Hepatic stellate cell (primary cell): ENCODE data around the gene FKBP10.
A peak's percentile ranks its signal among the peaks of the same experiment; 100 is the strongest.
"Not testable (repeated sequence)": the region's sequence is repeated elsewhere in the genome, so short reads cannot be mapped to it uniquely, and the experiment has no call there.

ENCODE experiments used
- DNase-seq: peaks from one replicate; pipeline ENCODE4 v3.0.0; 2011; ENCODE audit warnings: low spot score

Gene FKBP10

GRCh38 chr17:41812381-41813151 is at the start of gene FKBP10:
TSS of gene FKBP10 (plus strand) at chr17:41813004. CDS start at chr17:41813035, 31 bp downstream.
- peak; percentile 97 for DNase-seq

- no peak for DNase-seq
These were observed 49.5 kb upstream of the FKBP10 start for GRCh38 chr17:41763327-41763726.

- no peak for DNase-seq
These were observed 46.7 kb upstream of the FKBP10 start for GRCh38 chr17:41766135-41766534.

- no peak for DNase-seq
These were observed 45.3 kb upstream of the FKBP10 start for GRCh38 chr17:41767324-41768042.

GRCh38 chr17:41768682-41769288 is 44.0 kb upstream of the FKBP10 start:
- no peak for DNase-seq

- no peak for DNase-seq
These were observed 43.4 kb upstream of the FKBP10 start for GRCh38 chr17:41769346-41769862.

- DNase-seq = no peak
These were observed 42.8 kb upstream of the FKBP10 start for GRCh38 chr17:41769985-41770384.

GRCh38 chr17:41771389-41772206 is 41.2 kb upstream of the FKBP10 start:
- no peak for DNase-seq

- no peak for DNase-seq
These were observed 40.6 kb upstream of the FKBP10 start for GRCh38 chr17:41772218-41772585.

GRCh38 chr17:41772586-41773189 is 40.1 kb upstream of the FKBP10 start:
- DNase-seq = no peak

- peak; percentile 92 for DNase-seq
These were observed 39.6 kb upstream of the FKBP10 start for GRCh38 chr17:41773190-41773588.

GRCh38 chr17:41773731-41774193 is 39.0 kb upstream of the FKBP10 start:
- DNase-seq = no peak

- no peak for DNase-seq
These were observed 37.2 kb upstream of the FKBP10 start for GRCh38 chr17:41775394-41776226.

- not testable (repeated sequence) for DNase-seq
These were observed 36.4 kb upstream of the FKBP10 start for GRCh38 chr17:41776262-41776900.

- DNase-seq = peak; percentile 67
These were observed 35.6 kb upstream of the FKBP10 start for GRCh38 chr17:41777157-41777573.

GRCh38 chr17:41777574-41778188 is 35.1 kb upstream of the FKBP10 start:
- peak; percentile 98 for DNase-seq

- DNase-seq = no peak
These were observed 32.9 kb upstream of the FKBP10 start for GRCh38 chr17:41779954-41780353.

GRCh38 chr17:41781404-41782110 is 31.2 kb upstream of the FKBP10 start:
- DNase-seq = no peak

- no peak for DNase-seq
These were observed 30.7 kb upstream of the FKBP10 start for GRCh38 chr17:41782142-41782541.
